OCI-LY3 (cell line): ENCODE measurements around the gene SGIP1.

Experiments
- CTCF ChIP-seq: fragments of 200-600, 300-600 bp; sonication (generic); IDR thresholded peaks from 2 replicates; pipeline ENCODE4 v1.5.1; 2014; ENCODE audit warnings: antibody characterized with exemption, low read length, low read depth
- EZH2phosphoT487 ChIP-seq: fragments of 200-600 bp; shearing (Covaris generic); IDR thresholded peaks from 2 replicates; pipeline ENCODE4 v1.6.1; 2018; ENCODE audit warnings: antibody characterized with exemption, mixed run types, low read depth

- TF ChIP-seq CTCF = no peak
- no peak for TF ChIP-seq EZH2phosphoT487
Measured at GRCh38 chr1:66497910-66498309, 36.0 kb upstream of the SGIP1 start.
